Adrenal gland (tissue), 12 donors: ENCODE data around the gene BRME1. TPM values are rescaled to one million over a fixed set of nuclear protein-coding genes. Genes with fewer than 3 reads are reported as not detected.
A peak's percentile ranks its signal among the peaks of the same experiment; 100 is the strongest.

Source experiments
- DNase-seq, 7 donors: peaks; one replicate each; pipeline ENCODE4 v3.0.0-alpha.2; 2019 to 2020
- H3K27ac ChIP-seq, 5 donors: fragments of 200-600 bp; sonication (generic) in 4 of 5; 1 replicate in 3 of 5; 2 replicates in 2 of 5; pipeline versions ENCODE4 v1.5.1 to v1.8.0; 2016 to 2020; ENCODE audit warnings: mild to moderate bottlenecking in 1 of 5
- H3K27me3 ChIP-seq: fragments of 200-600 bp; 2 replicates; pipeline ENCODE4 v1.8.0; 2021
- H3K36me3 ChIP-seq, 2 donors: fragments of 200-600 bp; replicated peaks in 1 of 2; 1 replicate in 1 of 2; 2 replicates in 1 of 2; pipeline versions ENCODE4 v1.5.1 to v1.8.0; 2018 to 2022
- H3K4me1 ChIP-seq, 2 donors: fragments of 200-600 bp; replicated peaks in 1 of 2; 1 replicate in 1 of 2; 2 replicates in 1 of 2; pipeline versions ENCODE4 v1.5.1 to v1.8.0; 2018 to 2021
- H3K4me3 ChIP-seq, 4 donors: fragments of 200-600 bp; sonication (generic) in 3 of 4; one replicate each; pipeline ENCODE4 v1.5.1; 2016 to 2018
- H3K9me3 ChIP-seq, 3 donors: fragments of 200-600 bp; sonication (generic) in 1 of 3; replicated peaks in 1 of 3; 1 replicate in 2 of 3; 2 replicates in 1 of 3; pipeline versions ENCODE4 v1.5.1 to v1.8.0; 2016 to 2021
- CTCF ChIP-seq, 6 experiments: fragments of 450-650 bp in 4 of 6; fragments of 200-600 bp in 2 of 6; sonication (generic) in 1 of 6; IDR thresholded peaks; 1 replicate in 5 of 6; 2 replicates in 1 of 6; pipeline versions ENCODE4 v1.5.1 to v1.8.0; 2016 to 2021; ENCODE audit warnings: antibody characterized with exemption in 6 of 6, mild to moderate bottlenecking in 2 of 6, moderate library complexity in 1 of 6
- POLR2A ChIP-seq, 2 donors: fragments of 450-650 bp; IDR thresholded peaks; one replicate each; pipeline ENCODE4 v1.6.1; 2017; ENCODE audit warnings: antibody characterized with exemption in 2 of 2, mild to moderate bottlenecking in 2 of 2, moderate library complexity in 1 of 2
- WGBS, 4 donors: extraction: QIAGEN DNeasy Blood & Tissue Kit in 2 of 4; methylation state at CpG; one replicate each; pipeline versions ENCODE4 v1.1.5 to v1.1.7; 2013 to 2017; 5-methylcytosine and 5-hydroxymethylcytosine counted together
- intact Hi-C, 2 donors: fragments of 100-400 bp; cut with DNase I; formaldehyde crosslinking; loops; one replicate each; pipeline versions ENCODE4 v1.14.1 to v1.15.0; 2022 to 2023
- polyA plus RNA-seq, 3 donors: library from polyadenylated mRNA; stranded (reverse); fragments of 200-250 nt in 2 of 3; fragments of 350-450 nt in 1 of 3; fragmentation: Illumina TruSeq in 1 of 3; extraction: RNeasy Lipid Tissue Mini Kit (QIAGEN cat#74804) in 1 of 3; gene quantifications; one replicate each; pipeline ENCODE4 v1.2.3, GENCODE V29; 2013 to 2014
- total RNA-seq, 9 donors: library from RNA; depleted of rRNA in 4 of 9; stranded (reverse); fragments of >200 nt in 4 of 9; fragments of 120-200 nt in 1 of 9; fragmentation: NEBNext Ultra II Directional in 1 of 9; extraction: Animal tissue kit (Norgen Biotek cat#: 25700) in 1 of 9; gene quantifications; one replicate each; pipeline versions ENCODE4 v1.1.0 to v1.2.4, GENCODE V29; 2013 to 2023
- donor health status: healthy with polysubstance abuse.
- donor health status: Bipolar disorder and iron deficiency.
- donor health status: DM: yes; HTN: yes; CAD: no.
- donor health status: DM: no; HTN: no; CAD: no.
- donor health status: DM: no; HTN: no; CAD: no.
- donor health status: DM: yes; HTN: yes; CAD: no.

BRME1 gene
- total and polyA plus RNA-seq, 12 donors, result 0.21 to 4.5 (median 1.4) TPM; not detected in 1

GRCh38 chr19:13906910-13907309 is 993 bp upstream of the BRME1 start:
- no peak overlapping the region for H3K27ac ChIP-seq
- H3K9me3 ChIP-seq, result no peaks in the 10 kb centered on the region
- no peak for TF ChIP-seq POLR2A (IDR thresholded peaks at IDR 0.05)
- TF ChIP-seq CTCF (IDR thresholded peaks at IDR 0.05), result no peak
- no peak for DNase-seq
- H3K27me3 ChIP-seq, result no peaks in the 10 kb centered on the region
- H3K4me3 ChIP-seq, result peak overlapping the region in 1 of 4 donors; percentile 74
- peaks cover 10 to 17% of the 10 kb centered on the region in 2 donors for H3K4me1 ChIP-seq
- H3K36me3 ChIP-seq, result peaks cover 0 to 5% of the 10 kb centered on the region in 2 donors
- WGBS, 4 donors, result 93 to 100% (median 96%) methylated on average over 5 of the region's 5 CpGs
- intact Hi-C loops, result no loop called here

GRCh38 chr19:13906521-13906904 is 596 bp upstream of the BRME1 start:
- no peaks in the 10 kb centered on the region for H3K27me3 ChIP-seq
- H3K4me3 ChIP-seq, result peak overlapping the region; percentile 34 to 74 (median 50)
- no peak for TF ChIP-seq CTCF (IDR thresholded peaks at IDR 0.05)
- TF ChIP-seq POLR2A (IDR thresholded peaks at IDR 0.05), result no peak
- H3K36me3 ChIP-seq, result peaks cover 0 to 5% of the 10 kb centered on the region in 2 donors
- peak overlapping the region in 1 of 5 donors; percentile 61 for H3K27ac ChIP-seq
- no peaks in the 10 kb centered on the region for H3K9me3 ChIP-seq
- DNase-seq, result no peak
- intact Hi-C loops, result no loop called here
- 1 to 3% (median 2%) methylated on average over 7 to 13 of the region's 13 CpGs; no CpG with 5 or more reads in 1 of the 4 donors for WGBS, 4 donors
- peaks cover 10 to 17% of the 10 kb centered on the region in 2 donors for H3K4me1 ChIP-seq

GRCh38 chr19:13902993-13903555 is 2.8 kb downstream of the BRME1 start:
- Histone ChIP-seq H3K4me3 (no peak overlapping the region), H3K4me1 (peaks cover 10 to 17% of the 10 kb centered on the region in 2 donors), H3K27me3 (no peaks in the 10 kb centered on the region), H3K36me3 (no peaks in the 10 kb centered on the region), H3K9me3 (no peaks in the 10 kb centered on the region), H3K27ac (no peak overlapping the region)
- intact Hi-C loops, result no loop called here
- no peak for TF ChIP-seq POLR2A (IDR thresholded peaks at IDR 0.05)
- peak in 3 of 6 experiments; percentile 21 to 27 (median 24) for TF ChIP-seq CTCF (IDR thresholded peaks at IDR 0.05)
- no peak for DNase-seq
- 61 to 81% (median 74%) methylated on average over 4 of the region's 4 CpGs for WGBS, 4 donors

- H3K4me1 ChIP-seq, result no peaks in the 10 kb centered on the region
- no peak for DNase-seq
Observed at GRCh38 chr19:13899912-13900584, 5.9 kb downstream of the BRME1 start.

More at GRCh38 chr19:13899912-13900584, 5.9 kb downstream of the BRME1 start:
- Histone ChIP-seq H3K27me3 (no peaks in the 10 kb centered on the region), H3K36me3 (no peaks in the 10 kb centered on the region), H3K4me3 (no peak overlapping the region), H3K9me3 (no peaks in the 10 kb centered on the region), H3K27ac (no peak overlapping the region)
- WGBS, 4 donors, result 41 to 67% (median 58%) methylated on average over 5 of the region's 5 CpGs
- intact Hi-C loops, result no loop called here
- no peak for TF ChIP-seq CTCF (IDR thresholded peaks at IDR 0.05)
- no peak for TF ChIP-seq POLR2A (IDR thresholded peaks at IDR 0.05)
